ENCODE data around the gene EDARADD. TPM values are rescaled to one million over a fixed set of nuclear protein-coding genes. Genes with fewer than 3 reads are reported as not detected.

Gene EDARADD
- total and polyA plus RNA-seq, 2 of the 8 experiments (the other 6 are each of a cell fraction or from before 2014, with no cell fraction given): 3.4 to 6.1 TPM

GRCh38 chr1:236489710-236490377, 95.8 kb downstream of the EDARADD start:
- H2BK20ac ChIP-seq (ENCODE audit: low read length): no peak overlapping the region
- no peak overlapping the region for H3K9ac ChIP-seq (replicated peaks in 1 of 4; ENCODE audit: extremely low read depth in 1 of 4, low read depth in 3 of 4, low read length in 3 of 4)
- no peak overlapping the region for H4K8ac ChIP-seq (ENCODE audit: extremely low read depth, insufficient read depth, low read length)
- no peaks in the 10 kb centered on the region for H3K79me2 ChIP-seq (ENCODE audit: control insufficient read depth in 1 of 2, insufficient read depth in 2 of 2, low read length in 2 of 2)
- H3K36me3 ChIP-seq (ENCODE audit: control insufficient read depth in 2 of 4, insufficient read depth in 4 of 4, low read length in 3 of 4): no peaks in the 10 kb centered on the region; a peak in 2 of 8 replicates
- CTCF ChIA-PET (ENCODE audit: partially characterized antibody): interaction anchor here (0.7 to 3.1 kb wide), 13 partner anchors 14 to 436 kb away, joined by 3 to 15 read pairs (median 3); no protein-coding TSS in a partner anchor
- WGBS, 2 experiments (ENCODE audit: extremely low coverage in 1 of 2, insufficient coverage in 1 of 2, insufficient read length in 1 of 2, insufficient replicate concordance in 2 of 2, low coverage in 1 of 2, low lambda C conversion rate in 2 of 2, missing lambda C conversion rate in 1 of 2): 71% methylated on average over 11 of the region's 11 CpGs; no CpG with 5 or more reads in 1 of the 2 experiments
- H2BK5ac ChIP-seq (ENCODE audit: low read depth, low read length): no peak overlapping the region
- no peak overlapping the region for H2BK120ac ChIP-seq (replicated peaks; ENCODE audit: low read depth, low read length)
- H4K20me1 ChIP-seq (replicated peaks in 1 of 2; ENCODE audit: control insufficient read depth in 1 of 2, insufficient read depth in 2 of 2, low read length in 2 of 2): no peaks in the 10 kb centered on the region
- H2BK12ac ChIP-seq (ENCODE audit: low read depth, low read length): no peak overlapping the region
- H3K9me3 ChIP-seq (ENCODE audit: insufficient read depth in 2 of 2, low read depth in 1 of 2, low read length in 1 of 2): no peaks in the 10 kb centered on the region
- no peaks in the 10 kb centered on the region; the same call in none of the 2 replicates for H3K23me2 ChIP-seq (ENCODE audit: low read depth, low read length)
- no peak overlapping the region for H3K14ac ChIP-seq (ENCODE audit: insufficient read length)
- H2AFZ ChIP-seq (ENCODE audit: low read length): no peak overlapping the region
- H4K91ac ChIP-seq (replicated peaks; ENCODE audit: insufficient read length, low read length): no peak overlapping the region
- POLR2A ChIA-PET (ENCODE audit: partially characterized antibody): interaction anchor here (0.7 kb wide), 1 partner anchor 394 kb away, joined by 3 read pairs; no protein-coding TSS in a partner anchor
- no peak overlapping the region for H3K4me3 ChIP-seq (ENCODE audit: extremely low read depth in 1 of 4, insufficient read depth in 2 of 4, low read depth in 3 of 4, low read length in 4 of 4)
- no peak overlapping the region for H2BK15ac ChIP-seq (ENCODE audit: low read length)
- TF ChIP-seq HDAC6 (IDR thresholded peaks at IDR 0.05; ENCODE audit: low read depth, low read length) (no peak), RAD21 (IDR thresholded peaks at IDR 0.05 in 1 of 2, conservative IDR thresholded peaks at IDR 0.05 in 1 of 2; ENCODE audit: low read depth in 2 of 2, low read length in 2 of 2) (peak; percentile 57 to 67), BACH1 (IDR thresholded peaks at IDR 0.05; ENCODE audit: low read length) (no peak), TBP (IDR thresholded peaks at IDR 0.05; ENCODE audit: low read depth, low read length) (no peak), BRCA1 (IDR thresholded peaks at IDR 0.05; ENCODE audit: low read depth, low read length) (no peak)
- TF ChIP-seq, protein P1, sequence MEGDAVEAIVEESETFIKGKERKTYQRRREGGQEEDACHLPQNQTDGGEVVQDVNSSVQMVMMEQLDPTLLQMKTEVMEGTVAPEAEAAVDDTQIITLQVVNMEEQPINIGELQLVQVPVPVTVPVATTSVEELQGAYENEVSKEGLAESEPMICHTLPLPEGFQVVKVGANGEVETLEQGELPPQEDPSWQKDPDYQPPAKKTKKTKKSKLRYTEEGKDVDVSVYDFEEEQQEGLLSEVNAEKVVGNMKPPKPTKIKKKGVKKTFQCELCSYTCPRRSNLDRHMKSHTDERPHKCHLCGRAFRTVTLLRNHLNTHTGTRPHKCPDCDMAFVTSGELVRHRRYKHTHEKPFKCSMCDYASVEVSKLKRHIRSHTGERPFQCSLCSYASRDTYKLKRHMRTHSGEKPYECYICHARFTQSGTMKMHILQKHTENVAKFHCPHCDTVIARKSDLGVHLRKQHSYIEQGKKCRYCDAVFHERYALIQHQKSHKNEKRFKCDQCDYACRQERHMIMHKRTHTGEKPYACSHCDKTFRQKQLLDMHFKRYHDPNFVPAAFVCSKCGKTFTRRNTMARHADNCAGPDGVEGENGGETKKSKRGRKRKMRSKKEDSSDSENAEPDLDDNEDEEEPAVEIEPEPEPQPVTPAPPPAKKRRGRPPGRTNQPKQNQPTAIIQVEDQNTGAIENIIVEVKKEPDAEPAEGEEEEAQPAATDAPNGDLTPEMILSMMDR (IDR thresholded peaks at IDR 0.05; ENCODE audit: control extremely low read depth in 1 of 3, insufficient read depth in 1 of 3, low read depth in 1 of 3, low read length in 3 of 3): peak in 2 of 3 experiments; percentile 34 to 47; a peak in 2 of 4 replicates
- FAIRE-seq: no peak
- H3K27ac ChIP-seq (ENCODE audit: low read depth, low read length): no peak overlapping the region
- H3K4ac ChIP-seq (replicated peaks; ENCODE audit: insufficient read length, low read depth, low read length): no peak overlapping the region
- no peak for DNase-seq (ENCODE audit: low read depth in 1 of 2, low spot score in 2 of 2)
- no peak overlapping the region for H3K56ac ChIP-seq (replicated peaks; ENCODE audit: insufficient read length, low read depth, low read length)
- H3K23ac ChIP-seq (ENCODE audit: insufficient read length): no peak overlapping the region
- H3K4me2 ChIP-seq (ENCODE audit: insufficient read depth in 1 of 2, low read depth in 2 of 2, low read length in 2 of 2): no peak overlapping the region
- no peak overlapping the region; the same call in 1 of the 2 replicates for H3K18ac ChIP-seq (ENCODE audit: extremely low read depth, low read length)
- H4K5ac ChIP-seq (ENCODE audit: insufficient read length, low read depth, low read length): no peak overlapping the region
- peaks cover 2 to 8% (median 6%) of the 10 kb centered on the region in 4 experiments; a peak in 5 of 7 replicates for H3K4me1 ChIP-seq (replicated peaks in 1 of 4; ENCODE audit: control insufficient read depth in 3 of 4, insufficient read depth in 4 of 4, low read length in 3 of 4)
- no peaks in the 10 kb centered on the region for H3K27me3 ChIP-seq (replicated peaks in 1 of 4; ENCODE audit: control insufficient read depth in 3 of 4, extremely low read depth in 1 of 4, insufficient read depth in 3 of 4, low read length in 3 of 4)
- H3K79me1 ChIP-seq (ENCODE audit: low read depth, low read length): no peaks in the 10 kb centered on the region
- H2AK5ac ChIP-seq (ENCODE audit: low read depth, low read length): no peak overlapping the region
